H1 (cell line): ENCODE measurements around the gene SMARCA2. TPM values are rescaled to one million over a fixed set of nuclear protein-coding genes. Genes with fewer than 3 reads are reported as not detected.

Experiments used
- CTCF ChIA-PET: fragments of 300-600 bp; sonication (Branson Sonifier 250); formaldehyde crosslinking; loops from one replicate; lab custom pipeline; 2021; ENCODE audit not compliant: partially characterized antibody; lab: Charles Lee
- POLR2A ChIA-PET: fragments of 300-600 bp; sonication (Branson Sonifier 250); formaldehyde crosslinking; loops from one replicate; lab custom pipeline; 2021; ENCODE audit warnings: inconsistent platforms; ENCODE audit not compliant: partially characterized antibody; lab: Charles Lee
- DNase-seq, 2 experiments: peaks; one replicate each; pipeline versions ENCODE4 v3.0.0 to v3.0.0-alpha.2; 2010 to 2022; ENCODE audit warnings: low spot score in 2 of 2, low read depth in 1 of 2, mixed read lengths in 1 of 2
- FAIRE-seq: peaks from 2 replicates; lab custom pipeline; 2011; peaks lifted over from hg19 to GRCh38; lab: Jason Lieb, UNC
- H2AFZ ChIP-seq: 2 replicates; pipeline ENCODE4 v1.8.1; 2012; ENCODE audit warnings: low read length, inconsistent platforms
- H2AK5ac ChIP-seq: 2 replicates; pipeline ENCODE4 v1.6.1; 2013; ENCODE audit warnings: low read depth, low read length
- H2BK120ac ChIP-seq: replicated peaks from 2 replicates; pipeline ENCODE3; 2013; ENCODE audit warnings: low read depth, low read length, inconsistent platforms
- H2BK12ac ChIP-seq: 2 replicates; pipeline ENCODE4 v1.6.1; 2013; ENCODE audit warnings: low read depth, low read length
- H2BK15ac ChIP-seq: 2 replicates; pipeline ENCODE4 v1.6.1; 2013; ENCODE audit warnings: low read length
- H2BK20ac ChIP-seq: 2 replicates; pipeline ENCODE4 v1.6.1; 2013; ENCODE audit warnings: low read length
- H2BK5ac ChIP-seq: 2 replicates; pipeline ENCODE4 v1.6.1; 2013; ENCODE audit warnings: low read depth, low read length
- H3K14ac ChIP-seq: 2 replicates; pipeline ENCODE4 v1.6.1; 2013; ENCODE audit warnings: inconsistent platforms; ENCODE audit not compliant: insufficient read length
- H3K18ac ChIP-seq: 2 replicates; pipeline ENCODE4 v1.6.1; 2013; ENCODE audit warnings: low read length; ENCODE audit errors: extremely low read depth
- H3K23ac ChIP-seq: 2 replicates; pipeline ENCODE4 v1.6.1; 2013; ENCODE audit warnings: inconsistent platforms; ENCODE audit not compliant: insufficient read length
- H3K23me2 ChIP-seq: 2 replicates; pipeline ENCODE4 v1.6.1; 2013; ENCODE audit warnings: low read depth, low read length
- H3K27ac ChIP-seq: 2 replicates; pipeline ENCODE4 v1.6.1; 2011; ENCODE audit warnings: low read depth, low read length, inconsistent platforms
- H3K27me3 ChIP-seq, 4 experiments: replicated peaks in 1 of 4; 1 replicate in 1 of 4; 2 replicates in 3 of 4; pipeline versions ENCODE4 v1.6.1 to v1.8.1; 2011 to 2013; ENCODE audit warnings: low read length in 3 of 4, mild to moderate bottlenecking in 3 of 4, inconsistent platforms in 2 of 4, mixed read lengths in 2 of 4, moderate library complexity in 1 of 4; ENCODE audit not compliant: control insufficient read depth in 3 of 4, insufficient read depth in 3 of 4; ENCODE audit errors: extremely low read depth in 1 of 4
- H3K36me3 ChIP-seq, 4 experiments: 2 replicates each; pipeline versions ENCODE4 v1.6.1 to v1.8.1; 2011 to 2013; ENCODE audit warnings: mild to moderate bottlenecking in 4 of 4, low read length in 3 of 4, moderate library complexity in 2 of 4, control low read depth in 1 of 4, inconsistent platforms in 1 of 4; ENCODE audit not compliant: insufficient read depth in 4 of 4, control insufficient read depth in 2 of 4
- H3K4ac ChIP-seq: replicated peaks from 2 replicates; pipeline ENCODE3; 2013; ENCODE audit warnings: low read length, low read depth, mixed read lengths, inconsistent platforms; ENCODE audit not compliant: insufficient read length
- H3K4me1 ChIP-seq, 4 experiments: replicated peaks in 1 of 4; 1 replicate in 1 of 4; 2 replicates in 3 of 4; pipeline versions ENCODE4 v1.6.1 to v1.8.1; 2011 to 2013; ENCODE audit warnings: low read length in 3 of 4, inconsistent platforms in 2 of 4, mixed read lengths in 1 of 4; ENCODE audit not compliant: insufficient read depth in 4 of 4, control insufficient read depth in 3 of 4
- H3K4me2 ChIP-seq, 2 experiments: 2 replicates each; pipeline versions ENCODE4 v1.6.1 to v1.8.1; 2011 to 2013; ENCODE audit warnings: low read depth in 2 of 2, low read length in 2 of 2, control low read depth in 1 of 2, inconsistent platforms in 1 of 2, mild to moderate bottlenecking in 1 of 2; ENCODE audit not compliant: insufficient read depth in 1 of 2
- H3K4me3 ChIP-seq, 4 experiments: fragments of 200-600, 300-600 bp in 1 of 4; sonication (generic), shearing (Covaris generic), sonication (Bioruptor Twin) in 1 of 4; 2 replicates each; pipeline versions ENCODE4 v1.5.1 to v1.8.1; 2011 to 2016; ENCODE audit warnings: low read length in 4 of 4, low read depth in 3 of 4, control low read depth in 2 of 4, inconsistent platforms in 2 of 4, mild to moderate bottlenecking in 2 of 4, mixed read lengths in 1 of 4, moderate library complexity in 1 of 4; ENCODE audit not compliant: insufficient read depth in 2 of 4; ENCODE audit errors: extremely low read depth in 1 of 4
- H3K56ac ChIP-seq: replicated peaks from 2 replicates; pipeline ENCODE3; 2013; ENCODE audit warnings: low read depth, mild to moderate bottlenecking, mixed read lengths, low read length, inconsistent platforms; ENCODE audit not compliant: insufficient read length
- H3K79me1 ChIP-seq: 2 replicates; pipeline ENCODE4 v1.6.1; 2013; ENCODE audit warnings: low read depth, low read length, control low read depth
- H3K79me2 ChIP-seq, 2 experiments: 2 replicates each; pipeline versions ENCODE4 v1.6.1 to v1.8.1; 2012 to 2013; ENCODE audit warnings: low read length in 2 of 2, mild to moderate bottlenecking in 2 of 2, inconsistent platforms in 1 of 2; ENCODE audit not compliant: insufficient read depth in 2 of 2, control insufficient read depth in 1 of 2
- H3K9ac ChIP-seq, 4 experiments: replicated peaks in 1 of 4; 1 replicate in 1 of 4; 2 replicates in 3 of 4; pipeline versions ENCODE4 v1.6.1 to v1.8.1; 2011 to 2013; ENCODE audit warnings: low read depth in 3 of 4, low read length in 3 of 4, control low read depth in 2 of 4, mild to moderate bottlenecking in 2 of 4, moderate library complexity in 2 of 4, inconsistent platforms in 1 of 4; ENCODE audit errors: extremely low read depth in 1 of 4
- H3K9me3 ChIP-seq, 2 experiments: 2 replicates each; pipeline versions ENCODE4 v1.6.1 to v1.8.1; 2012 to 2013; ENCODE audit warnings: mild to moderate bottlenecking in 2 of 2, moderate library complexity in 2 of 2, control low read depth in 1 of 2, inconsistent platforms in 1 of 2, low read depth in 1 of 2, low read length in 1 of 2, mixed read lengths in 1 of 2; ENCODE audit not compliant: insufficient read depth in 2 of 2
- H4K20me1 ChIP-seq, 2 experiments: replicated peaks in 1 of 2; 2 replicates each; pipeline versions ENCODE3 to v1.8.1; 2011 to 2013; ENCODE audit warnings: inconsistent platforms in 2 of 2, low read length in 2 of 2, mild to moderate bottlenecking in 1 of 2; ENCODE audit not compliant: insufficient read depth in 2 of 2, control insufficient read depth in 1 of 2
- H4K5ac ChIP-seq: 2 replicates; pipeline ENCODE4 v1.6.1; 2013; ENCODE audit warnings: low read length, low read depth, mixed read lengths, inconsistent platforms; ENCODE audit not compliant: insufficient read length
- H4K8ac ChIP-seq: 2 replicates; pipeline ENCODE4 v1.8.0; 2013; ENCODE audit warnings: mild to moderate bottlenecking, moderate library complexity, low read length, inconsistent platforms; ENCODE audit not compliant: insufficient read depth; ENCODE audit errors: extremely low read depth
- H4K91ac ChIP-seq: replicated peaks from 2 replicates; pipeline ENCODE3; 2013; ENCODE audit warnings: low read length, mixed read lengths, inconsistent platforms; ENCODE audit not compliant: insufficient read length
- BRCA1 ChIP-seq: IDR thresholded peaks from 2 replicates; pipeline ENCODE4 v1.6.1; 2012; ENCODE audit warnings: low read depth, low read length, improper control_type of control experiment
- CREB1 ChIP-seq: IDR thresholded peaks from 2 replicates; pipeline ENCODE4 v1.6.1; 2012; ENCODE audit warnings: inconsistent platforms
- CTBP2 ChIP-seq: IDR thresholded peaks from 2 replicates; pipeline ENCODE4 v1.7.0; 2011; ENCODE audit warnings: borderline replicate concordance, mild to moderate bottlenecking, moderate library complexity, mixed read lengths, low read length; ENCODE audit not compliant: insufficient read depth, insufficient read length
- EZH2 ChIP-seq: fragments of 200-600 bp; sonication (generic); IDR thresholded peaks from 2 replicates; pipeline ENCODE4 v1.7.1; 2012; ENCODE audit warnings: low read depth, mild to moderate bottlenecking, moderate library complexity, low read length, inconsistent platforms; ENCODE audit not compliant: severe bottlenecking
- GTF2F1 ChIP-seq: IDR thresholded peaks from 2 replicates; pipeline ENCODE4 v1.6.1; 2012; ENCODE audit warnings: low read depth, low read length, improper control_type of control experiment, borderline replicate concordance
- HDAC2 ChIP-seq, 2 experiments: fragments of 300-600 bp in 1 of 2; sonication (generic) in 1 of 2; IDR thresholded peaks; 2 replicates each; pipeline ENCODE4 v1.6.1; 2011 to 2012; ENCODE audit warnings: low read depth in 2 of 2, low read length in 2 of 2, mild to moderate bottlenecking in 2 of 2, moderate library complexity in 2 of 2, borderline replicate concordance in 1 of 2, inconsistent platforms in 1 of 2
- SP1 ChIP-seq: IDR thresholded peaks from 2 replicates; pipeline ENCODE4 v1.6.1; 2011; ENCODE audit warnings: low read depth, low read length
- TAF7 ChIP-seq: optimal IDR thresholded peaks from 2 replicates; pipeline ENCODE3; 2011; ENCODE audit warnings: low read depth, mild to moderate bottlenecking, inconsistent platforms, low read length, moderate library complexity, borderline replicate concordance
- WGBS, 2 experiments: shearing (Covaris generic) in 1 of 2; methylation state at CpG; one replicate each; pipeline versions ENCODE4 v1.1.6 to v1.1.7; 2013 to 2015; ENCODE audit warnings: low lambda C conversion rate in 2 of 2, mixed read lengths in 2 of 2, inconsistent platforms in 1 of 2, low coverage in 1 of 2, missing lambda C conversion rate in 1 of 2; ENCODE audit not compliant: insufficient replicate concordance in 2 of 2, insufficient coverage in 1 of 2, insufficient read length in 1 of 2; ENCODE audit errors: extremely low coverage in 1 of 2, missing lambda C conversion rate in 1 of 2; 5-methylcytosine and 5-hydroxymethylcytosine counted together
- polyA plus RNA-seq, 7 experiments: library from polyadenylated mRNA; depleted of rRNA in 3 of 7; stranded (reverse) in 5 of 7; unstranded in 2 of 7; fragments of >200 nt in 5 of 7; fragments of 200-250 nt in 2 of 7; gene quantifications; 1 replicate in 5 of 7; 2 replicates in 1 of 7; 4 replicates in 1 of 7; pipeline versions ENCODE4 v1.2.1 to v1.2.3, GENCODE V29; 2011 to 2013; ENCODE audit warnings: missing spikeins in 2 of 7, mixed read lengths in 2 of 7
- total RNA-seq: library from RNA; stranded (reverse); fragmentation: NEBNext Ultra II Directional; extraction: Animal tissue kit (Norgen Biotek cat#: 25700); gene quantifications from 2 replicates; pipeline ENCODE4 v1.2.1, GENCODE V29; 2021
- TF ChIP-seq, protein P1 (sequence below): IDR thresholded peaks from 2 replicates; pipeline ENCODE4 v1.6.1; 2012; ENCODE audit warnings: low read length, inconsistent platforms

The SMARCA2 gene
- total and polyA plus RNA-seq, 2 of the 8 experiments (the other 6 are each of a cell fraction or from before 2014, with no cell fraction given): 6.3 to 21.7 TPM

DNA sequence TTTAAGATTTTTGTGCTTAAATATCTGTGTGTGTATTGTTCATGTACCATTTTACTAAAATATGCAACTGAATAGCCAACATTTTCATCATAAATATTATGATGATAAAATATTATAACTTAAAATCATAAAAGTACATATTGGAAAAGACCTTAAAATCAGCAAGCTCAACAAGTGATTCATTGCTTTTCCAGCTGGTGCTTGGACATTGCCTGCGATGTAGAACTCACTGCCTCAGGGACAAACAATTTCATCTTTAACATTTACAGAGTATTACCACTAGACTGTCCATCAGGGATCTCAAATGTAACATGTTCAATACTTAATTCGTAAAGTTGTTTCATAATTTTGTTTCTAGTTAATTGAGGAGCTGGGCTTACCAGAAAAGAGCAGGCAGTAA is 17.5 kb upstream of the SMARCA2 start:
- CTCF ChIA-PET: interaction anchor here (1.0 to 1.6 kb wide), 4 partner anchors 11 to 119 kb away, joined by 3 to 5 read pairs (median 3); no protein-coding TSS in a partner anchor

More for the DNA sequence above, 17.5 kb upstream of the SMARCA2 start:
- DNase-seq (no peak), FAIRE-seq (no peak)
- H3K14ac ChIP-seq: no peak overlapping the region
- no peak overlapping the region for H2BK12ac ChIP-seq
- POLR2A ChIA-PET: interaction anchor here (1.6 to 1.8 kb wide), 2 partner anchors 9 to 18 kb away, joined by 4 read pairs; partner anchors contain the start of gene SMARCA2
- H3K56ac ChIP-seq: no peak overlapping the region
- peaks cover 0 to 19% (median 14%) of the 10 kb centered on the region in 4 experiments; a peak in 4 of 7 replicates for H3K4me1 ChIP-seq
- no peak overlapping the region for H2BK15ac ChIP-seq
- no peak overlapping the region for H4K91ac ChIP-seq
- no peak overlapping the region for H2BK20ac ChIP-seq
- H2AK5ac ChIP-seq: no peak overlapping the region
- H3K18ac ChIP-seq: no peak overlapping the region
- TF ChIP-seq GTF2F1 (no peak), SP1 (no peak), CTBP2 (no peak), BRCA1 (no peak), EZH2 (no peak), CREB1 (no peak), TAF7 (no peak), HDAC2 (IDR thresholded peaks at IDR 0.05; ENCODE audit: borderline replicate concordance in 1 of 2, low read depth in 2 of 2, low read length in 2 of 2) (no peak)
- TF ChIP-seq, protein P1, sequence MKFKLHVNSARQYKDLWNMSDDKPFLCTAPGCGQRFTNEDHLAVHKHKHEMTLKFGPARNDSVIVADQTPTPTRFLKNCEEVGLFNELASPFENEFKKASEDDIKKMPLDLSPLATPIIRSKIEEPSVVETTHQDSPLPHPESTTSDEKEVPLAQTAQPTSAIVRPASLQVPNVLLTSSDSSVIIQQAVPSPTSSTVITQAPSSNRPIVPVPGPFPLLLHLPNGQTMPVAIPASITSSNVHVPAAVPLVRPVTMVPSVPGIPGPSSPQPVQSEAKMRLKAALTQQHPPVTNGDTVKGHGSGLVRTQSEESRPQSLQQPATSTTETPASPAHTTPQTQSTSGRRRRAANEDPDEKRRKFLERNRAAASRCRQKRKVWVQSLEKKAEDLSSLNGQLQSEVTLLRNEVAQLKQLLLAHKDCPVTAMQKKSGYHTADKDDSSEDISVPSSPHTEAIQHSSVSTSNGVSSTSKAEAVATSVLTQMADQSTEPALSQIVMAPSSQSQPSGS: no peak
- H3K4ac ChIP-seq: no peak overlapping the region
- no peaks in the 10 kb centered on the region for H3K36me3 ChIP-seq
- no peaks in the 10 kb centered on the region for H3K79me2 ChIP-seq
- H2BK120ac ChIP-seq: no peak overlapping the region
- no peak overlapping the region for H2BK5ac ChIP-seq
- no peak overlapping the region for H3K9ac ChIP-seq
- H3K27me3 ChIP-seq: no peaks in the 10 kb centered on the region
- no peak overlapping the region for H2AFZ ChIP-seq
- no peak overlapping the region for H3K27ac ChIP-seq
- H3K4me2 ChIP-seq: no peak overlapping the region
- no peaks in the 10 kb centered on the region; the same call in 1 of the 2 replicates for H3K23me2 ChIP-seq
- no peaks in the 10 kb centered on the region for H3K9me3 ChIP-seq
- H4K20me1 ChIP-seq: no peaks in the 10 kb centered on the region
- no peak overlapping the region for H3K23ac ChIP-seq
- no peaks in the 10 kb centered on the region for H3K79me1 ChIP-seq
- H4K5ac ChIP-seq: no peak overlapping the region
- no peak overlapping the region for H3K4me3 ChIP-seq
- 98% methylated on average over 2 of the region's 2 CpGs; no CpG with 5 or more reads in 1 of the 2 experiments for WGBS, 2 experiments
- H4K8ac ChIP-seq: no peak overlapping the region
